ENCODE measurements around the gene SPIC. TPM values are rescaled to one million over a fixed set of nuclear protein-coding genes. Genes with fewer than 3 reads are reported as not detected.
A peak's percentile ranks its signal among the peaks of the same experiment; 100 is the strongest.

SPIC gene
- total RNA-seq (under 1 TPM in 1 of 2 donors, not detected in 1; 0.33 TPM), polyA plus RNA-seq (not detected)
- long read RNA-seq, donor 1 = 0 reads
- long read RNA-seq, donor 2, partial matches to known transcripts = 0 of 1 reads
- long read RNA-seq, donor 2, other reads (novel, unspliced or antisense) = 1 of 1 reads

DNA sequence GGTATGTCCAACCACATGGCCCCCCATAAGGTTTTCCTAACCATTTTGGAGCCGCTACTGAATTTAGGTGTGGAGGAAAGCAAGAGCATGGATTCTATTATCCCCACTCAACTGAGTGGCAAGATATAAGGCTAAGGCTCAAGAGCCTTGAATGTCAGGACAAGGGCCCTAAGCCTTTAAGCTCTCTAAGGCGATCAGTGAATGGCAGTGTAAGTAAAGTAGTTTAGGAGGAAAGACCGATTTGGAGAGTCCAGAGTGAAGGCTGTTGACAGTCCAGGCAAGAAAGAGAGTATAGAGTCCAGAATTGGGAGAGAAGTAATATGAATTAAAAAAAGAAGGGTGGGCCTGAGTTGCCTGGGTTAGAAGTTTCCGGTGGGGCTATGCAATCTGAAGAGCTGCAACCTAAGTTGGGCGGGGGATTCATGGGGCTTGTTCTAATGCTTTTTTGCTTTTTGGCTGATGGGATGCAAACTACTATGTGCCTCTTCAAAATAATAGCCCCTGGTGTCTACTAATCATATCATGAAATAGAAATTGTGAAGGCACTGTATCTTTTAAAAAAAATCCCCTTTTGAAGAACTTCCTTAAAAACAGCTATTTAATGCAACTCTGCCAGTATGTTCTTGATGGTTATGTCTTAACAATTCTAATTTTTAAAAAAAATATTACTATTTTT lies at the start of gene SPIC:
Gene SPIC (plus strand): TSS at position 626 of the 676 bp plus-strand sequence. CDS start 1,569 bp downstream, outside the sequence.
- Histone ChIP-seq H3K4me1 (ENCODE audit: control insufficient read depth in 1 of 2, insufficient read depth in 2 of 2, low read length in 2 of 2) (no peaks in the 10 kb centered on the region), H3K36me3 (ENCODE audit: control insufficient read depth in 1 of 2, insufficient read depth in 2 of 2, low read length in 1 of 2) (no peaks in the 10 kb centered on the region), H3K4me3 (ENCODE audit: low read length in 2 of 2) (no peak within 1 kb of the TSS), H3K27me3 (ENCODE audit: control insufficient read depth in 1 of 2, insufficient read depth in 2 of 2, low read length in 1 of 2) (no peaks in the 10 kb centered on the region), H3K27ac (ENCODE audit: low read depth in 1 of 2, low read length in 2 of 2) (no peak within 1 kb of the TSS), H3K9me3 (ENCODE audit: control insufficient read depth, low read length) (no peaks in the 10 kb centered on the region)
- DNase-seq (no peak), ATAC-seq (ENCODE audit: low FRiP score) (no peak)
- 70 to 79% methylated on average over 5 of the region's 5 CpGs for WGBS, 2 donors
- intact Hi-C loops (cut with DNase I) = no loop called here

DNA sequence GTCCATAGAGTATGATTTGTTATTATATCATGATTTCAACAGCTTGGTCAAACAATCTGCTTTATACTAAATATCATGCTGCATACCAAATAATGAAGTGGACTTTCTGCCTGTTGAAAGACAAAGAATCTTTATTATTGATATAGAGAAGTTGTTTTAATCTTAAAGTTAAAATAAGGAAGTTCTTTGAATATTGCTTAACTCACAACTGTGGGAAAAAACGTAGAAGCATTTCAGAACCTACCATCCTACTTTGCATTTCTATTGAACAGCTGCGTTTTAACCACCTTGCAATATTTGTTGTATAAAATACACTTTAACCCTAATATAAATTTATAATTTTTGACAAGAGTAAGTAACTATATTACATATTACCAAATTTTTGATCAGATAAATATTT lies 44.7 kb upstream of the SPIC start:
- WGBS, 2 donors = 64% methylated on average over 2 of the region's 2 CpGs
- intact Hi-C loops (cut with DNase I) = no loop called here
- DNase-seq = no peak
- Histone ChIP-seq H3K4me3 (ENCODE audit: low read length in 2 of 2) (no peak overlapping the region), H3K9me3 (ENCODE audit: control insufficient read depth, low read length) (no peaks in the 10 kb centered on the region), H3K27me3 (ENCODE audit: control insufficient read depth in 1 of 2, insufficient read depth in 2 of 2, low read length in 1 of 2) (no peaks in the 10 kb centered on the region), H3K27ac (ENCODE audit: low read depth in 1 of 2, low read length in 2 of 2) (no peak overlapping the region), H3K4me1 (ENCODE audit: control insufficient read depth in 1 of 2, insufficient read depth in 2 of 2, low read length in 2 of 2) (no peaks in the 10 kb centered on the region), H3K36me3 (ENCODE audit: control insufficient read depth in 1 of 2, insufficient read depth in 2 of 2, low read length in 1 of 2) (no peaks in the 10 kb centered on the region)
- no peak for ATAC-seq (ENCODE audit: low FRiP score)

DNA sequence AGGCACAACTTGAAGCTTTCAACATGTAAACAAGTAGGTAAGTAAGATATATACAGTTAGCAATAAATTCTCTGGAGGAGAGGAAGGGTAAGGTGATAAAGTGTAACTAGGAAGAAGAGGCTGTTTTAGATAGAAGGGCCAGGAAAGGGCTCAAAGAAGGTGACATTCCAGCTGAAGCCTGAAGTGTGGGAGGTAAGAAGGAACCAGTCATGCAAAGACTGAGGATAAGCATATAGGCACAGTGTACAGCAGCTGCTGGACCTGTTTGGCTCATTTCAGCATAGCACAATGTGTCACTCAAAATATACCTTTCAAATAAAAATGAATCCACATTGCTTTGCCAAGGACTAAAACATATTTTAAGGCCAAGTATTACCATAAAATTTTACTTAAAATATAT lies 39.0 kb upstream of the SPIC start:
- DNase-seq (no peak), ATAC-seq (ENCODE audit: low FRiP score) (no peak)
- intact Hi-C loops (cut with DNase I) = no loop called here

GRCh38 chr12:101439236-101439635 lies 35.9 kb upstream of the SPIC start:
- DNase-seq = no peak
- no peaks in the 10 kb centered on the region for H3K9me3 ChIP-seq (ENCODE audit: control insufficient read depth, low read length)
- H3K4me3 ChIP-seq (ENCODE audit: low read length in 2 of 2) = no peak overlapping the region
- no peak for ATAC-seq (ENCODE audit: low FRiP score)
- no peaks in the 10 kb centered on the region for H3K27me3 ChIP-seq (ENCODE audit: control insufficient read depth in 1 of 2, insufficient read depth in 2 of 2, low read length in 1 of 2)
- H3K36me3 ChIP-seq (ENCODE audit: control insufficient read depth in 1 of 2, insufficient read depth in 2 of 2, low read length in 1 of 2) = no peaks in the 10 kb centered on the region
- H3K27ac ChIP-seq (ENCODE audit: low read depth in 1 of 2, low read length in 2 of 2) = no peak overlapping the region
- WGBS, 2 donors = 74% methylated on average over 5 of the region's 5 CpGs
- H3K4me1 ChIP-seq (ENCODE audit: control insufficient read depth in 1 of 2, insufficient read depth in 2 of 2, low read length in 2 of 2) = no peaks in the 10 kb centered on the region
- intact Hi-C loops (cut with DNase I) = no loop called here

More for the DNA sequence above, 39.0 kb upstream of the SPIC start:
- Histone ChIP-seq H3K4me1 (ENCODE audit: control insufficient read depth in 1 of 2, insufficient read depth in 2 of 2, low read length in 2 of 2) (no peaks in the 10 kb centered on the region), H3K27ac (ENCODE audit: low read depth in 1 of 2, low read length in 2 of 2) (no peak overlapping the region), H3K27me3 (ENCODE audit: control insufficient read depth in 1 of 2, insufficient read depth in 2 of 2, low read length in 1 of 2) (no peaks in the 10 kb centered on the region), H3K9me3 (ENCODE audit: control insufficient read depth, low read length) (no peaks in the 10 kb centered on the region), H3K4me3 (ENCODE audit: low read length in 2 of 2) (no peak overlapping the region), H3K36me3 (ENCODE audit: control insufficient read depth in 1 of 2, insufficient read depth in 2 of 2, low read length in 1 of 2) (no peaks in the 10 kb centered on the region)

DNA sequence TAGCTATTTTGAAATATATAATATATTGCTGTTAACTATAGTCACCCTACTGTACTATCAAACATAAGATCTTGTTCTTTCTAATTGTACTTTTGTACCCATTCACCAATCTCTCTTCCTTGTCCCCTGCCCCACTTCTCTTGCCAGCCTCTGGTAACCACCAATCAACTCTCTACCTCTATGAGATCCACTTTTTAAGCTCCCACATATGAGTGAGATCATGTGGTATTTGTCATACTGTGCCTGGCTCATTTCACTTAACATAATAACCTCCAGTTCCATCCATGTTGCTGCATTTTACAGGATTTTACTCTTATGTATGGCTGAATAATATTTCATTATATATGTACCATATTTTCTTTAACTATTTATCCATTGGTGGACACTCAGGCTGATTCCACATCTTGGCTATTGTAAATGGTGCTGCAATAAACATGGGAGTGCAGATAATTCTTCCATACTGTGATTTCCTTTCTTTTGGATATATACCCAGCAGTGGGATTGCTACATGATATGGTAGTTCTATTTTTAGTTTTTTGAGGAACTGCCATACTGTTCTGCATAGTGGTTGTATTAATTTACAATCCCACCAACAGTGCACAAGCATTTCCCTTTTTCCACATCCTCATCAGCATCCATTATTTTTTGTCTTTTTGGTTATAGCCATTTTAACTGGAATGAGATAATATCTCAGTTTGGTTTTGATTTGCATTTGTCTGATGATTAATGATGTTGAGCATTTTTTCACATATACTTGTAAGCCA lies 33.5 kb upstream of the SPIC start:
- Histone ChIP-seq H3K4me3 (ENCODE audit: low read length in 2 of 2) (no peak overlapping the region), H3K27me3 (ENCODE audit: control insufficient read depth in 1 of 2, insufficient read depth in 2 of 2, low read length in 1 of 2) (no peaks in the 10 kb centered on the region), H3K27ac (ENCODE audit: low read depth in 1 of 2, low read length in 2 of 2) (no peak overlapping the region), H3K4me1 (ENCODE audit: control insufficient read depth in 1 of 2, insufficient read depth in 2 of 2, low read length in 2 of 2) (no peaks in the 10 kb centered on the region), H3K36me3 (ENCODE audit: control insufficient read depth in 1 of 2, insufficient read depth in 2 of 2, low read length in 1 of 2) (no peaks in the 10 kb centered on the region), H3K9me3 (ENCODE audit: control insufficient read depth, low read length) (no peaks in the 10 kb centered on the region)
- intact Hi-C loops (cut with DNase I) = no loop called here
- DNase-seq (no peak), ATAC-seq (ENCODE audit: low FRiP score) (no peak)

DNA sequence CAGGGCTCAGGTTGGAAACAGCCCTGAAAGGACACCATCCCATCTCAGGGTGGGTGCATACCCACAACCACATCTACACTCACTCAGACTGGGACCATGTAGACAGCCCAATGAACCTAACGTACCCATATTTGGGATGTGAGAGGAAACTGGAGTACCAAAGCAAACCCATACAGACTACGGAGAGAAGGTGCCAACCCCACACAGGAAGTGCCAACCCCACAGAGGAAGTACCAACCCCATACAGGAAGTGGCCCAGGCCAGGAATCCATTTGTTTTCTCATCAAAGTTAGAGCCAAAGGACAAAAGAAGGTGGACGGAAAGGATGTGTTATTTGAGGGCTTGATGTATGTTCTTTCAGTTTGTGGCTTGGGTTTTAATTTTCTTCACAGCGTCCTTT lies 19.5 kb upstream of the SPIC start:
- no peak overlapping the region for H3K27ac ChIP-seq (ENCODE audit: low read depth in 1 of 2, low read length in 2 of 2)
- peaks cover 3% of the 10 kb centered on the region for H3K9me3 ChIP-seq (ENCODE audit: control insufficient read depth, low read length)
- intact Hi-C loops (cut with DNase I) = no loop called here
- ATAC-seq (ENCODE audit: low FRiP score) (no peak), DNase-seq (no peak)
- no peak overlapping the region for H3K4me3 ChIP-seq (ENCODE audit: low read length in 2 of 2)
- no peaks in the 10 kb centered on the region for H3K36me3 ChIP-seq (ENCODE audit: control insufficient read depth in 1 of 2, insufficient read depth in 2 of 2, low read length in 1 of 2)
- H3K27me3 ChIP-seq (ENCODE audit: control insufficient read depth in 1 of 2, insufficient read depth in 2 of 2, low read length in 1 of 2) = no peaks in the 10 kb centered on the region
- WGBS, 2 donors = 82% methylated on average over 4 of the region's 4 CpGs
- no peaks in the 10 kb centered on the region for H3K4me1 ChIP-seq (ENCODE audit: control insufficient read depth in 1 of 2, insufficient read depth in 2 of 2, low read length in 2 of 2)

DNA sequence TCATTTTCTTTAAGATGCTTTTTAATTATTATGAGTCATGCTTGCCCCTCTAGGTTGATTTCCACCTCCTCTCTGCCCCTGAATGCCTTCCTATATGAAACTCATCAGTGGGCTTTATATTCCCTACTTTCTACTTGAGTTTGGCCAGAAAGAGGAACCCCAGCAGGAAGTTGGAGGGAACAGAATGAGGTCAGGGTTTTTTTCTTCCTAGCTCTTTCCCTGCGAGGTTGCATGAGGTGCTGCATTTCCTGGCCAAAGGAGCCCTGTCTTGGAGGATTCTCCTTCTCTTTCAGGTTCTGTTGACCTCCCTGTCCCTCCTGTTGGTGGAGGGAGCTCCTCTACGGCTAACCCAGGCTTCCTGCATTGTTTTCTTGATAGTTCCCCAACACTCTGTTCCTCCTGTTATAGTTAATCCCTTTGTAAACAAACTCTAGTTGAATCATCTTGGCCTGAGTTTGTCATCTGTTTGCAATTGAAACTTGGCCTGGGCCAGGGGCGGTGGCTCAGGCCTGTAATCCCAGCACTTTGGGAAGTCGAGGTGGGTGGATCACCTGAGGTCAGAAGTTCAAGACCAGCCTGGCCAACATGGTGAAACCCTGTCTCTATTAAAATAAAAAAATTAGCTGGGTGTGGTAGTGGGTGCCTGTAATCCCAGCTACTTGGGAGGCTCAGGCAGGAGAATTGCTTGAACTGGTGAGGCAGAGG lies 15.3 kb upstream of the SPIC start:
- 45 to 49% methylated on average over 4 of the region's 4 CpGs for WGBS, 2 donors
- no peak overlapping the region for H3K4me3 ChIP-seq (ENCODE audit: low read length in 2 of 2)
- no peaks in the 10 kb centered on the region for H3K4me1 ChIP-seq (ENCODE audit: control insufficient read depth in 1 of 2, insufficient read depth in 2 of 2, low read length in 2 of 2)
- H3K9me3 ChIP-seq (ENCODE audit: control insufficient read depth, low read length) = peaks cover 3% of the 10 kb centered on the region
- no peaks in the 10 kb centered on the region for H3K36me3 ChIP-seq (ENCODE audit: control insufficient read depth in 1 of 2, insufficient read depth in 2 of 2, low read length in 1 of 2)
- DNase-seq (no peak), ATAC-seq (ENCODE audit: low FRiP score) (peak; percentile 46)
- H3K27ac ChIP-seq (ENCODE audit: low read depth in 1 of 2, low read length in 2 of 2) = no peak overlapping the region
- intact Hi-C loops (cut with DNase I) = no loop called here
- H3K27me3 ChIP-seq (ENCODE audit: control insufficient read depth in 1 of 2, insufficient read depth in 2 of 2, low read length in 1 of 2) = no peaks in the 10 kb centered on the region

DNA sequence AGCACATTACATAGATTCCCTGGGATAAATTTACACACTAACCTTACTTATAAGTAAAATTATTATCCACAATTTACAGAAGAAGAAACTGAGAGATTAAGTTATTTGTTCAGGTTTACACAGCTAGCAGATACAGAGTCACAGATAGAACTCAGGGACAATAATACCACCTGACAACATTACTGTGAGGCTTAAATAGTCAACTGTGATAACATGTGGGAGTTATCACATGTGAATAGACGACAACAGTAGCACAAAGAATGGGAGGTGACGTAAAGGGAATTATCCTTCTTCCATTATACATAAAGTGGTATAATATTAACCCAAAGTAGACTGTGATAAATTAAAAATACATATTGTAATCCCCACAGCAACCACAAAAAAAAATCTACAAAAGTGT lies 6.2 kb upstream of the SPIC start:
- Histone ChIP-seq H3K4me3 (ENCODE audit: low read length in 2 of 2) (no peak overlapping the region), H3K27ac (ENCODE audit: low read depth in 1 of 2, low read length in 2 of 2) (no peak overlapping the region), H3K36me3 (ENCODE audit: control insufficient read depth in 1 of 2, insufficient read depth in 2 of 2, low read length in 1 of 2) (no peaks in the 10 kb centered on the region), H3K9me3 (ENCODE audit: control insufficient read depth, low read length) (no peaks in the 10 kb centered on the region), H3K27me3 (ENCODE audit: control insufficient read depth in 1 of 2, insufficient read depth in 2 of 2, low read length in 1 of 2) (no peaks in the 10 kb centered on the region), H3K4me1 (ENCODE audit: control insufficient read depth in 1 of 2, insufficient read depth in 2 of 2, low read length in 2 of 2) (no peaks in the 10 kb centered on the region)
- intact Hi-C loops (cut with DNase I) = no loop called here
- DNase-seq = no peak
- ATAC-seq (ENCODE audit: low FRiP score) = no peak
- WGBS, 2 donors = 76 to 83% methylated on average over 2 of the region's 2 CpGs
